HCT116 (cell line): ENCODE measurements around the gene GRID2. TPM values are rescaled to one million over a fixed set of nuclear protein-coding genes. Genes with fewer than 3 reads are reported as not detected.

Experiments
- ATAC-seq: fragments of 200-7000 bp; cut with Tn5 transposase; 2 replicates; pipeline ENCODE4 v1.9.1; 2020; ENCODE audit warnings: mild to moderate bottlenecking, moderate library complexity
- BruUV-seq: library from RNA; stranded (reverse); fragments of 400-500 nt; replicated peaks from 2 replicates; lab custom pipeline; 2021; lab: Mats Ljungman, UMichigan
- CTCF ChIA-PET: fragments of 300-600 bp; sonication (Branson Sonifier 250); formaldehyde crosslinking; loops from one replicate; lab custom pipeline; 2021; ENCODE audit warnings: antibody characterized with exemption; lab: Charles Lee
- POLR2A ChIA-PET: fragments of 300-600, 350-600 bp; sonication (Branson Sonifier 250); formaldehyde crosslinking; loops from one replicate; lab custom pipeline; 2021; ENCODE audit warnings: antibody characterized with exemption; lab: Charles Lee
- RAD21 ChIA-PET, 2 experiments: fragments of 300-600 bp; sonication (Branson Sonifier 250); formaldehyde crosslinking; loops; one replicate each; lab custom pipeline; 2023; ENCODE audit warnings: low total read pairs in 2 of 2; ENCODE audit not compliant: uncharacterized antibody in 2 of 2, unreplicated experiment in 2 of 2, low non-redundant PET in 1 of 2; lab: Charles Lee
- DNase-seq: peaks from one replicate; pipeline ENCODE4 v3.0.0-alpha.2; 2010; ENCODE audit warnings: low read depth, low spot score
- H2AFZ ChIP-seq: fragments of 200-600 bp; shearing (Covaris generic), sonication (generic); 2 replicates; pipeline ENCODE4 v1.6.1; 2017; ENCODE audit warnings: low read depth, mixed run types, mixed read lengths, antibody characterized with exemption, low read length; ENCODE audit not compliant: poor library complexity, severe bottlenecking
- H3K27ac ChIP-seq: 2 replicates; pipeline ENCODE4 v1.5.1; 2012; ENCODE audit warnings: low read depth, low read length
- H3K27me3 ChIP-seq: fragments of 200-600 bp; sonication (generic); 2 replicates; pipeline ENCODE4 v1.6.1; 2016; ENCODE audit warnings: mixed run types, low read length, mixed read lengths; ENCODE audit not compliant: insufficient read depth
- H3K36me3 ChIP-seq, 2 experiments: fragments of 200-500 bp in 1 of 2; fragments of 200-600 bp in 1 of 2; sonication (Bioruptor generic) in 1 of 2; sonication (generic) in 1 of 2; 2 replicates each; pipeline versions ENCODE4 v1.5.1 to v1.6.1; 2014 to 2016; ENCODE audit warnings: low read length in 2 of 2, inconsistent platforms in 1 of 2, mixed read lengths in 1 of 2, mixed run types in 1 of 2; ENCODE audit not compliant: insufficient read depth in 2 of 2, control insufficient read depth in 1 of 2
- H3K4me1 ChIP-seq, 2 experiments: fragments of 200-600 bp in 1 of 2; sonication (generic) in 1 of 2; 2 replicates each; pipeline versions ENCODE4 v1.5.1 to v1.6.1; 2012 to 2017; ENCODE audit warnings: low read length in 2 of 2, inconsistent platforms in 1 of 2, mild to moderate bottlenecking in 1 of 2, mixed read lengths in 1 of 2, mixed run types in 1 of 2, moderate library complexity in 1 of 2; ENCODE audit not compliant: insufficient read depth in 2 of 2, control insufficient read depth in 1 of 2
- H3K4me2 ChIP-seq: fragments of 200-600 bp; sonication (generic); 2 replicates; pipeline ENCODE4 v1.6.1; 2017; ENCODE audit warnings: mixed run types, low read length, mixed read lengths
- H3K4me3 ChIP-seq, 2 experiments: fragments of 200-600 bp in 1 of 2; sonication (generic) in 1 of 2; replicated peaks in 1 of 2; 2 replicates each; pipeline ENCODE4 v1.5.1; 2011 to 2016; ENCODE audit warnings: low read length in 2 of 2, control low read depth in 1 of 2, low read depth in 1 of 2, mild to moderate bottlenecking in 1 of 2, mixed read lengths in 1 of 2, mixed run types in 1 of 2
- H3K79me2 ChIP-seq: fragments of 200-600 bp; sonication (generic); 2 replicates; pipeline ENCODE4 v1.6.1; 2017; ENCODE audit warnings: mild to moderate bottlenecking, mixed run types, low read length, moderate library complexity, mixed read lengths; ENCODE audit not compliant: insufficient read depth
- H3K9ac ChIP-seq: fragments of 200-600 bp; sonication (generic); 2 replicates; pipeline ENCODE4 v1.6.1; 2016; ENCODE audit warnings: low read length, mixed read lengths
- H3K9me2 ChIP-seq: fragments of 200-600 bp; sonication (generic), shearing (Covaris generic); 2 replicates; pipeline ENCODE4 v1.6.1; 2017; ENCODE audit warnings: mixed run types, mild to moderate bottlenecking, moderate library complexity; ENCODE audit not compliant: insufficient read depth
- H3K9me3 ChIP-seq, 2 experiments: fragments of 200-500 bp in 1 of 2; fragments of 200-600 bp in 1 of 2; sonication (Bioruptor generic) in 1 of 2; sonication (generic) in 1 of 2; 2 replicates each; pipeline ENCODE4 v1.6.1; 2014 to 2017; ENCODE audit warnings: low read length in 2 of 2, mixed read lengths in 2 of 2, inconsistent platforms in 1 of 2, low read depth in 1 of 2, mild to moderate bottlenecking in 1 of 2, mixed run types in 1 of 2, moderate library complexity in 1 of 2; ENCODE audit not compliant: control insufficient read depth in 1 of 2, insufficient read depth in 1 of 2
- H4K20me1 ChIP-seq: fragments of 200-600 bp; sonication (generic), shearing (Covaris generic); 2 replicates; pipeline ENCODE4 v1.6.1; 2017; ENCODE audit warnings: mixed run types, mild to moderate bottlenecking, moderate library complexity; ENCODE audit not compliant: insufficient read depth
- ATF3 ChIP-seq: IDR thresholded peaks from 2 replicates; pipeline ENCODE4 v1.6.1; 2012
- CBX3 ChIP-seq: IDR thresholded peaks from 2 replicates; pipeline ENCODE4 v1.6.1; 2012; ENCODE audit warnings: low read depth
- CEBPB ChIP-seq: IDR thresholded peaks from 2 replicates; pipeline ENCODE4 v1.6.1; 2012; ENCODE audit warnings: low read depth
- EGR1 ChIP-seq: IDR thresholded peaks from 2 replicates; pipeline ENCODE4 v1.6.1; 2012; ENCODE audit warnings: low read depth
- EZH2 ChIP-seq: fragments of 200-600 bp; sonication (generic); IDR thresholded peaks from 2 replicates; pipeline ENCODE4 v1.6.1; 2017; ENCODE audit warnings: antibody characterized with exemption, mixed run types
- EZH2phosphoT487 ChIP-seq: fragments of 200-600 bp; IDR thresholded peaks from 2 replicates; pipeline ENCODE4 v1.6.1; 2018; ENCODE audit warnings: antibody characterized with exemption, borderline replicate concordance
- FOSL1 ChIP-seq: IDR thresholded peaks from 2 replicates; pipeline ENCODE4 v1.6.1; 2012; ENCODE audit warnings: low read depth
- MAX ChIP-seq: IDR thresholded peaks from 2 replicates; pipeline ENCODE4 v1.6.1; 2012
- POLR2A ChIP-seq: IDR thresholded peaks from 2 replicates; pipeline ENCODE4 v1.7.0; 2011; ENCODE audit warnings: borderline replicate concordance; ENCODE audit not compliant: insufficient read depth, insufficient read length; ENCODE audit errors: extremely low read depth
- POLR2AphosphoS5 ChIP-seq: IDR thresholded peaks from 2 replicates; pipeline ENCODE4 v1.6.1; 2011; ENCODE audit warnings: mild to moderate bottlenecking, low read depth, low read length, moderate library complexity
- RAD21 ChIP-seq: IDR thresholded peaks from 2 replicates; pipeline ENCODE4 v1.6.1; 2012; ENCODE audit warnings: low read depth, mild to moderate bottlenecking
- REST ChIP-seq: IDR thresholded peaks from 2 replicates; pipeline ENCODE4 v1.6.1; 2012; ENCODE audit warnings: low read depth
- SIN3A ChIP-seq: IDR thresholded peaks from 2 replicates; pipeline ENCODE4 v1.6.1; 2012; ENCODE audit warnings: low read depth
- SP1 ChIP-seq: IDR thresholded peaks from 2 replicates; pipeline ENCODE4 v1.6.1; 2012; ENCODE audit warnings: low read depth
- SRF ChIP-seq: IDR thresholded peaks from 2 replicates; pipeline ENCODE4 v1.6.1; 2012; ENCODE audit warnings: low read depth
- YY1 ChIP-seq: IDR thresholded peaks from 2 replicates; pipeline ENCODE4 v1.6.1; 2011; ENCODE audit warnings: low read length, low read depth, moderate library complexity, mild to moderate bottlenecking; ENCODE audit not compliant: insufficient replicate concordance; ENCODE audit errors: extremely low read depth
- ZBTB33 ChIP-seq: IDR thresholded peaks from 2 replicates; pipeline ENCODE4 v1.6.1; 2011; ENCODE audit warnings: mild to moderate bottlenecking, low read length, moderate library complexity; ENCODE audit not compliant: insufficient replicate concordance; ENCODE audit errors: extremely low read depth
- intact Hi-C: fragments of 100-400 bp; cut with micrococcal nuclease; formaldehyde crosslinking; loops from 2 replicates; pipeline ENCODE4 v1.10.0; 2022
- total RNA-seq: library from RNA; stranded (reverse); gene quantifications from one replicate; pipeline ENCODE4 v1.2.1, GENCODE V29; 2021; ENCODE audit not compliant: unreplicated experiment

Gene GRID2
- total RNA-seq, 1 experiment from 2014 or later = not detected

- no peak for TF ChIP-seq REST
- no peak for TF ChIP-seq CEBPB
- TF ChIP-seq EGR1 = no peak
- TF ChIP-seq POLR2AphosphoS5 = no peak
- TF ChIP-seq SP1 = no peak
- TF ChIP-seq SIN3A = no peak
- no peak for TF ChIP-seq POLR2A
- TF ChIP-seq SRF = no peak
Observed at GRCh38 chr4:93061826-93062225, 758.1 kb downstream of the GRID2 start (continued).

GRCh38 chr4:93063325-93063724, 759.6 kb downstream of the GRID2 start:
- no peak overlapping the region for H3K4me2 ChIP-seq
- ChIA-PET POLR2A (no interaction called here), CTCF (no interaction called here), RAD21 (no interaction called here)
- ATAC-seq (no peak), DNase-seq (no peak)
- BruUV-seq = no TSS peak
- no peak overlapping the region for H2AFZ ChIP-seq
- H3K9ac ChIP-seq = no peak overlapping the region
- no peaks in the 10 kb centered on the region for H3K79me2 ChIP-seq
- intact Hi-C loops = no loop called here
- H3K27me3 ChIP-seq = no peaks in the 10 kb centered on the region
- H3K4me3 ChIP-seq = no peak overlapping the region
- no peak overlapping the region for H3K27ac ChIP-seq
- no peaks in the 10 kb centered on the region for H3K4me1 ChIP-seq
- H4K20me1 ChIP-seq = no peaks in the 10 kb centered on the region
- H3K9me2 ChIP-seq = no peaks in the 10 kb centered on the region
- no peaks in the 10 kb centered on the region for H3K9me3 ChIP-seq
- no peaks in the 10 kb centered on the region for H3K36me3 ChIP-seq
- TF ChIP-seq ZBTB33 (no peak), SRF (no peak), REST (no peak), EZH2phosphoT487 (no peak), YY1 (no peak), RAD21 (no peak), SP1 (no peak), CBX3 (no peak), ATF3 (no peak), FOSL1 (no peak), MAX (no peak), EZH2 (no peak)
